ENCODE data around the gene CELF2. TPM values are rescaled to one million over a fixed set of nuclear protein-coding genes. Genes with fewer than 3 reads are reported as not detected.

CELF2 gene
- total and polyA plus RNA-seq, 4 donors, result 43.3 to 65.6 (median 50.1) TPM

GRCh38 chr10:11098666-11099065, 81.0 kb downstream of the CELF2 start:
- Histone ChIP-seq H3K4me3 (ENCODE audit: low read depth, low read length) (no peak overlapping the region), H3K4me1 (ENCODE audit: control insufficient read depth, insufficient read depth, low read length) (peaks cover 17% of the 10 kb centered on the region), H3K27ac (ENCODE audit: low read depth, low read length) (no peak overlapping the region), H3K36me3 (ENCODE audit: control insufficient read depth, insufficient read depth, low read length) (no peaks in the 10 kb centered on the region), H3K9me3 (ENCODE audit: control insufficient read depth, insufficient read depth, low read length) (no peaks in the 10 kb centered on the region), H3K27me3 (ENCODE audit: control insufficient read depth, insufficient read depth, low read length) (no peaks in the 10 kb centered on the region)
- no peak for DNase-seq (ENCODE audit: low read depth in 4 of 6, low spot score in 6 of 6)
- WGBS (ENCODE audit: insufficient coverage), result 79% methylated on average over 4 of the region's 10 CpGs

GRCh38 chr10:11104772-11105675, 87.4 kb downstream of the CELF2 start:
- H3K27me3 ChIP-seq (ENCODE audit: control insufficient read depth, insufficient read depth, low read length), result no peaks in the 10 kb centered on the region
- H3K27ac ChIP-seq (ENCODE audit: low read depth, low read length), result no peak overlapping the region
- peaks cover 11% of the 10 kb centered on the region for H3K4me1 ChIP-seq (ENCODE audit: control insufficient read depth, insufficient read depth, low read length)
- DNase-seq (ENCODE audit: low read depth in 4 of 6, low spot score in 6 of 6), result no peak
- no peak overlapping the region for H3K4me3 ChIP-seq (ENCODE audit: low read depth, low read length)
- no peaks in the 10 kb centered on the region for H3K36me3 ChIP-seq (ENCODE audit: control insufficient read depth, insufficient read depth, low read length)
- H3K9me3 ChIP-seq (ENCODE audit: control insufficient read depth, insufficient read depth, low read length), result peaks cover 3% of the 10 kb centered on the region
- 87% methylated on average over 4 of the region's 9 CpGs for WGBS (ENCODE audit: insufficient coverage)

- Histone ChIP-seq H3K4me3 (ENCODE audit: low read depth, low read length) (no peak overlapping the region), H3K4me1 (ENCODE audit: control insufficient read depth, insufficient read depth, low read length) (peaks cover 15% of the 10 kb centered on the region), H3K9me3 (ENCODE audit: control insufficient read depth, insufficient read depth, low read length) (peaks cover 3% of the 10 kb centered on the region), H3K27ac (ENCODE audit: low read depth, low read length) (no peak overlapping the region), H3K36me3 (ENCODE audit: control insufficient read depth, insufficient read depth, low read length) (no peaks in the 10 kb centered on the region), H3K27me3 (ENCODE audit: control insufficient read depth, insufficient read depth, low read length) (no peaks in the 10 kb centered on the region)
- no peak for DNase-seq (ENCODE audit: low read depth in 4 of 6, low spot score in 6 of 6)
- 100% methylated on average over 1 of the region's 2 CpGs for WGBS (ENCODE audit: insufficient coverage)
These were observed 88.0 kb downstream of the CELF2 start for GRCh38 chr10:11105676-11106004.

GRCh38 chr10:11106621-11107374, 89.1 kb downstream of the CELF2 start:
- Histone ChIP-seq H3K27ac (ENCODE audit: low read depth, low read length) (no peak overlapping the region), H3K27me3 (ENCODE audit: control insufficient read depth, insufficient read depth, low read length) (no peaks in the 10 kb centered on the region), H3K36me3 (ENCODE audit: control insufficient read depth, insufficient read depth, low read length) (no peaks in the 10 kb centered on the region), H3K4me3 (ENCODE audit: low read depth, low read length) (no peak overlapping the region), H3K9me3 (ENCODE audit: control insufficient read depth, insufficient read depth, low read length) (peaks cover 3% of the 10 kb centered on the region), H3K4me1 (ENCODE audit: control insufficient read depth, insufficient read depth, low read length) (peaks cover 17% of the 10 kb centered on the region)
- DNase-seq (ENCODE audit: low read depth in 4 of 6, low spot score in 6 of 6), result no peak
- 93% methylated on average over 5 of the region's 7 CpGs for WGBS (ENCODE audit: insufficient coverage)

- no peak for DNase-seq (ENCODE audit: low read depth in 4 of 6, low spot score in 6 of 6)
- Histone ChIP-seq H3K4me1 (ENCODE audit: control insufficient read depth, insufficient read depth, low read length) (peaks cover 17% of the 10 kb centered on the region), H3K4me3 (ENCODE audit: low read depth, low read length) (no peak overlapping the region), H3K27me3 (ENCODE audit: control insufficient read depth, insufficient read depth, low read length) (no peaks in the 10 kb centered on the region), H3K27ac (ENCODE audit: low read depth, low read length) (peak overlapping the region; percentile 90), H3K9me3 (ENCODE audit: control insufficient read depth, insufficient read depth, low read length) (peaks cover 3% of the 10 kb centered on the region), H3K36me3 (ENCODE audit: control insufficient read depth, insufficient read depth, low read length) (no peaks in the 10 kb centered on the region)
These were observed 90.3 kb downstream of the CELF2 start for GRCh38 chr10:11107948-11108347.

GRCh38 chr10:11108356-11108755, 90.7 kb downstream of the CELF2 start:
- Histone ChIP-seq H3K9me3 (ENCODE audit: control insufficient read depth, insufficient read depth, low read length) (peaks cover 3% of the 10 kb centered on the region), H3K27me3 (ENCODE audit: control insufficient read depth, insufficient read depth, low read length) (no peaks in the 10 kb centered on the region), H3K4me3 (ENCODE audit: low read depth, low read length) (no peak overlapping the region), H3K27ac (ENCODE audit: low read depth, low read length) (peak overlapping the region; percentile 90), H3K36me3 (ENCODE audit: control insufficient read depth, insufficient read depth, low read length) (no peaks in the 10 kb centered on the region), H3K4me1 (ENCODE audit: control insufficient read depth, insufficient read depth, low read length) (peaks cover 17% of the 10 kb centered on the region)
- WGBS (ENCODE audit: insufficient coverage), result 93% methylated on average over 2 of the region's 5 CpGs
- DNase-seq (ENCODE audit: low read depth in 4 of 6, low spot score in 6 of 6), result no peak

GRCh38 chr10:11109590-11109989, 91.9 kb downstream of the CELF2 start:
- H3K4me3 ChIP-seq (ENCODE audit: low read depth, low read length), result no peak overlapping the region
- H3K27me3 ChIP-seq (ENCODE audit: control insufficient read depth, insufficient read depth, low read length), result no peaks in the 10 kb centered on the region
- H3K27ac ChIP-seq (ENCODE audit: low read depth, low read length), result peak overlapping the region; percentile 90
- peaks cover 17% of the 10 kb centered on the region for H3K4me1 ChIP-seq (ENCODE audit: control insufficient read depth, insufficient read depth, low read length)
- 96% methylated on average over 3 of the region's 6 CpGs for WGBS (ENCODE audit: insufficient coverage)
- no peaks in the 10 kb centered on the region for H3K36me3 ChIP-seq (ENCODE audit: control insufficient read depth, insufficient read depth, low read length)
- DNase-seq (ENCODE audit: low read depth in 4 of 6, low spot score in 6 of 6), result no peak
- H3K9me3 ChIP-seq (ENCODE audit: control insufficient read depth, insufficient read depth, low read length), result peaks cover 2% of the 10 kb centered on the region

- H3K4me1 ChIP-seq (ENCODE audit: control insufficient read depth, insufficient read depth, low read length), result peaks cover 17% of the 10 kb centered on the region
- peak overlapping the region; percentile 90 for H3K27ac ChIP-seq (ENCODE audit: low read depth, low read length)
These were observed 92.9 kb downstream of the CELF2 start for GRCh38 chr10:11110539-11110938.

GRCh38 chr10:11111490-11111889, 93.8 kb downstream of the CELF2 start:
- DNase-seq (ENCODE audit: low read depth in 4 of 6, low spot score in 6 of 6), result no peak
- no peaks in the 10 kb centered on the region for H3K27me3 ChIP-seq (ENCODE audit: control insufficient read depth, insufficient read depth, low read length)
- no CpG with 5 or more reads among the region's 8 CpGs for WGBS (ENCODE audit: insufficient coverage)

More at GRCh38 chr10:11110539-11110938, 92.9 kb downstream of the CELF2 start:
- no peak overlapping the region for H3K4me3 ChIP-seq (ENCODE audit: low read depth, low read length)
- no peaks in the 10 kb centered on the region for H3K27me3 ChIP-seq (ENCODE audit: control insufficient read depth, insufficient read depth, low read length)
- 15% methylated on average over 5 of the region's 6 CpGs for WGBS (ENCODE audit: insufficient coverage)
- H3K9me3 ChIP-seq (ENCODE audit: control insufficient read depth, insufficient read depth, low read length), result no peaks in the 10 kb centered on the region
- no peaks in the 10 kb centered on the region for H3K36me3 ChIP-seq (ENCODE audit: control insufficient read depth, insufficient read depth, low read length)
- DNase-seq (ENCODE audit: low read depth in 4 of 6, low spot score in 6 of 6), result peak in 4 of 6 donors; percentile 47 to 84 (median 70)

More at GRCh38 chr10:11111490-11111889, 93.8 kb downstream of the CELF2 start:
- no peaks in the 10 kb centered on the region for H3K36me3 ChIP-seq (ENCODE audit: control insufficient read depth, insufficient read depth, low read length)
- peaks cover 17% of the 10 kb centered on the region for H3K4me1 ChIP-seq (ENCODE audit: control insufficient read depth, insufficient read depth, low read length)
- peak overlapping the region; percentile 90 for H3K27ac ChIP-seq (ENCODE audit: low read depth, low read length)
- no peaks in the 10 kb centered on the region for H3K9me3 ChIP-seq (ENCODE audit: control insufficient read depth, insufficient read depth, low read length)
- H3K4me3 ChIP-seq (ENCODE audit: low read depth, low read length), result no peak overlapping the region

Data from spinal cord (tissue), 10 donors.